IMR-90 (cell line): ENCODE results near the gene LRRC8E. TPM values are rescaled to one million over a fixed set of nuclear protein-coding genes. Genes with fewer than 3 reads are reported as not detected.

Experiments
- ATAC-seq: fragments of 200-7000 bp; cut with Tn5 transposase; 2 replicates; pipeline ENCODE4 v1.9.1; 2020; ENCODE audit warnings: low read depth, mild to moderate bottlenecking, moderate library complexity
- BruUV-seq: library from RNA; stranded (reverse); fragments of 400-500 nt; replicated peaks from 2 replicates; lab custom pipeline; 2021; lab: Mats Ljungman, UMichigan
- CTCF ChIA-PET: fragments of 300-600 bp; formaldehyde crosslinking; extraction: SDS; loops from one replicate; lab custom pipeline; 2021; ENCODE audit warnings: antibody characterized with exemption; lab: Yijun Ruan, JAX
- POLR2A ChIA-PET: fragments of 300-600 bp; sonication (Branson Sonifier 250); formaldehyde crosslinking; loops from one replicate; lab custom pipeline; 2022; ENCODE audit warnings: antibody characterized with exemption; ENCODE audit not compliant: unreplicated experiment; lab: Charles Lee
- DNase-seq: peaks from one replicate; pipeline ENCODE4 v3.0.0; 2013
- H2AFZ ChIP-seq: replicated peaks from 2 replicates; pipeline ENCODE3; 2013; ENCODE audit warnings: low read length, mild to moderate bottlenecking; ENCODE audit not compliant: poor library complexity
- H2AK5ac ChIP-seq: 2 replicates; pipeline ENCODE4 v1.6.1; 2013; ENCODE audit warnings: low read depth, low read length, inconsistent platforms
- H2AK9ac ChIP-seq: replicated peaks from 2 replicates; pipeline ENCODE3; 2013; ENCODE audit warnings: mild to moderate bottlenecking, low read depth, low read length, moderate library complexity; ENCODE audit not compliant: poor library complexity
- H2BK120ac ChIP-seq: 2 replicates; pipeline ENCODE4 v1.6.1; 2013; ENCODE audit warnings: low read depth, low read length, inconsistent platforms
- H2BK15ac ChIP-seq: 3 replicates; pipeline ENCODE4 v1.6.1; 2013; ENCODE audit warnings: low read depth, low read length, inconsistent platforms
- H2BK20ac ChIP-seq: 2 replicates; pipeline ENCODE4 v1.6.1; 2013; ENCODE audit warnings: low read depth, mild to moderate bottlenecking, inconsistent platforms, low read length, moderate library complexity
- H2BK5ac ChIP-seq: 2 replicates; pipeline ENCODE4 v1.6.1; 2013; ENCODE audit warnings: mild to moderate bottlenecking, low read depth, low read length, inconsistent platforms; ENCODE audit not compliant: poor library complexity, severe bottlenecking
- H3K14ac ChIP-seq: replicated peaks from 2 replicates; pipeline ENCODE4 v1.6.1; 2013; ENCODE audit warnings: low read depth, low read length, inconsistent platforms
- H3K18ac ChIP-seq: 2 replicates; pipeline ENCODE4 v1.6.1; 2013; ENCODE audit warnings: low read depth, low read length, control low read depth
- H3K23ac ChIP-seq: 2 replicates; pipeline ENCODE4 v1.6.1; 2013; ENCODE audit warnings: low read depth, low read length, inconsistent platforms
- H3K27ac ChIP-seq: 2 replicates; pipeline ENCODE4 v1.5.1; 2013; ENCODE audit warnings: mild to moderate bottlenecking, control low read depth, low read length; ENCODE audit not compliant: insufficient read depth
- H3K27me3 ChIP-seq: 2 replicates; pipeline ENCODE4 v1.6.1; 2013; ENCODE audit warnings: low read length; ENCODE audit not compliant: control insufficient read depth, insufficient read depth
- H3K36me3 ChIP-seq: 2 replicates; pipeline ENCODE4 v1.6.1; 2013; ENCODE audit warnings: low read length, mixed read lengths; ENCODE audit not compliant: control insufficient read depth, insufficient read depth
- H3K4ac ChIP-seq: 2 replicates; pipeline ENCODE4 v1.6.1; 2013; ENCODE audit warnings: low read depth, low read length, inconsistent platforms
- H3K4me1 ChIP-seq: 2 replicates; pipeline ENCODE4 v1.6.1; 2013; ENCODE audit warnings: low read length, mixed read lengths; ENCODE audit not compliant: control insufficient read depth, insufficient read depth
- H3K4me2 ChIP-seq: 2 replicates; pipeline ENCODE4 v1.6.1; 2013; ENCODE audit warnings: low read depth, mild to moderate bottlenecking, control low read depth, low read length, moderate library complexity
- H3K4me3 ChIP-seq: 2 replicates; pipeline ENCODE4 v1.5.1; 2013; ENCODE audit warnings: low read depth, mild to moderate bottlenecking, control low read depth, low read length, moderate library complexity; ENCODE audit not compliant: insufficient read depth
- H3K56ac ChIP-seq: 2 replicates; pipeline ENCODE4 v1.6.1; 2013; ENCODE audit warnings: low read length, inconsistent platforms; ENCODE audit not compliant: insufficient read depth; ENCODE audit errors: extremely low read depth
- H3K79me1 ChIP-seq, 2 experiments: 2 replicates each; pipeline ENCODE4 v1.6.1; 2013; ENCODE audit warnings: low read length in 2 of 2, inconsistent platforms in 1 of 2, low read depth in 1 of 2
- H3K9ac ChIP-seq: 2 replicates; pipeline ENCODE4 v1.6.1; 2013; ENCODE audit warnings: low read depth, low read length, control low read depth
- H3K9me1 ChIP-seq: 2 replicates; pipeline ENCODE4 v1.6.1; 2013; ENCODE audit warnings: low read length, inconsistent platforms; ENCODE audit not compliant: insufficient read depth
- H3K9me3 ChIP-seq: 2 replicates; pipeline ENCODE4 v1.6.1; 2013; ENCODE audit warnings: low read length; ENCODE audit not compliant: control insufficient read depth, insufficient read depth
- H4K20me1 ChIP-seq: 2 replicates; pipeline ENCODE4 v1.6.1; 2013; ENCODE audit warnings: low read length, inconsistent platforms; ENCODE audit not compliant: insufficient read depth
- H4K5ac ChIP-seq: 2 replicates; pipeline ENCODE4 v1.6.1; 2013; ENCODE audit warnings: mild to moderate bottlenecking, low read depth, low read length, control low read depth
- H4K8ac ChIP-seq, 2 experiments: 2 replicates each; pipeline ENCODE4 v1.6.1; 2013; ENCODE audit warnings: low read depth in 2 of 2, low read length in 2 of 2, control low read depth in 1 of 2, inconsistent platforms in 1 of 2
- H4K91ac ChIP-seq: 2 replicates; pipeline ENCODE4 v1.6.1; 2013; ENCODE audit warnings: low read depth, low read length, inconsistent platforms; ENCODE audit not compliant: insufficient read depth
- BHLHE40 ChIP-seq: fragments of 150-350 bp; IDR thresholded peaks from 2 replicates; pipeline ENCODE4 v1.6.1; 2016; ENCODE audit warnings: mild to moderate bottlenecking, low read depth, low read length
- CEBPB ChIP-seq: IDR thresholded peaks from 2 replicates; pipeline ENCODE4 v1.6.1; 2012; ENCODE audit warnings: low read depth, low read length, improper control_type of control experiment
- CHD1 ChIP-seq: IDR thresholded peaks from 2 replicates; pipeline ENCODE4 v1.6.1; 2012; ENCODE audit warnings: low read depth, low read length, improper control_type of control experiment
- ELK1 ChIP-seq: fragments of 150-350 bp; IDR thresholded peaks from 2 replicates; pipeline ENCODE4 v1.6.1; 2016; ENCODE audit warnings: low read depth, mild to moderate bottlenecking, low read length, moderate library complexity, borderline replicate concordance
- FOS ChIP-seq: fragments of 150-350 bp; IDR thresholded peaks from 2 replicates; pipeline ENCODE4 v1.6.1; 2016; ENCODE audit warnings: low read depth, low read length
- MAFK ChIP-seq: IDR thresholded peaks from 2 replicates; pipeline ENCODE4 v1.6.1; 2012; ENCODE audit warnings: low read depth, low read length, improper control_type of control experiment
- MAZ ChIP-seq: IDR thresholded peaks from 2 replicates; pipeline ENCODE4 v1.6.1; 2012; ENCODE audit warnings: low read depth, mild to moderate bottlenecking, low read length, improper control_type of control experiment, moderate library complexity, borderline replicate concordance
- MXI1 ChIP-seq: IDR thresholded peaks from 2 replicates; pipeline ENCODE4 v1.6.1; 2012; ENCODE audit warnings: low read depth, mild to moderate bottlenecking, low read length, moderate library complexity, borderline replicate concordance
- NFE2L2 ChIP-seq: fragments of 150-350 bp; IDR thresholded peaks from 2 replicates; pipeline ENCODE4 v1.6.1; 2016; ENCODE audit warnings: low read depth, mild to moderate bottlenecking, low read length
- POLR2A ChIP-seq: IDR thresholded peaks from 2 replicates; pipeline ENCODE4 v1.6.1; 2012; ENCODE audit warnings: mild to moderate bottlenecking, low read depth, low read length
- RAD21 ChIP-seq: IDR thresholded peaks from 2 replicates; pipeline ENCODE4 v1.6.1; 2012; ENCODE audit warnings: low read length, improper control_type of control experiment
- RCOR1 ChIP-seq: IDR thresholded peaks from 2 replicates; pipeline ENCODE4 v1.6.1; 2012; ENCODE audit warnings: mild to moderate bottlenecking, low read length, improper control_type of control experiment; ENCODE audit not compliant: insufficient replicate concordance
- RFX5 ChIP-seq: IDR thresholded peaks from 2 replicates; pipeline ENCODE4 v1.8.0; 2012; ENCODE audit warnings: low read depth, mild to moderate bottlenecking, low read length, moderate library complexity
- SMC3 ChIP-seq: fragments of 150-350 bp; IDR thresholded peaks from 2 replicates; pipeline ENCODE4 v1.6.1; 2016; ENCODE audit warnings: low read depth, mild to moderate bottlenecking, antibody characterized with exemption, low read length, moderate library complexity
- WGBS, 2 experiments: methylation state at CpG; one replicate each; pipeline versions ENCODE4 v1.1.5 to v1.1.7; 2013; ENCODE audit warnings: missing lambda C conversion rate in 2 of 2; ENCODE audit not compliant: insufficient read length in 1 of 2; ENCODE audit errors: extremely low coverage in 2 of 2; 5-methylcytosine and 5-hydroxymethylcytosine counted together
- dilution Hi-C: fragments of 300-500 bp; cut with HindIII; formaldehyde crosslinking; loops from one replicate; pipeline ENCODE4 v1.14.3; 2018; ENCODE audit warnings: low sequenced_read_pairs; ENCODE audit not compliant: unreplicated experiment
- in situ Hi-C: fragments of 300-500 bp; cut with MboI; formaldehyde crosslinking; loops from 3 replicates; pipeline ENCODE4 v1.14.3; 2019; ENCODE audit warnings: low sequenced_read_pairs, inconsistent platforms, mixed read lengths
- intact Hi-C: fragments of 100-400 bp; cut with micrococcal nuclease; formaldehyde crosslinking; loops from 2 replicates; pipeline ENCODE4 v1.10.0; 2022
- polyA plus RNA-seq, 3 experiments: library from polyadenylated mRNA; depleted of rRNA; stranded (reverse); fragments of >200 nt; gene quantifications; 2 replicates each; pipeline ENCODE4 v1.2.3, GENCODE V29; 2012; ENCODE audit warnings: low replicate concordance in 1 of 3
- total RNA-seq: library from RNA; depleted of rRNA; stranded (reverse); fragments of >200 nt; gene quantifications from 2 replicates; pipeline ENCODE4 v1.2.3, GENCODE V29; 2012

Gene LRRC8E
- total and polyA plus RNA-seq, 2 of the 4 experiments (the other 2 are of a cell fraction), result 6.4 to 7.2 TPM

- Histone ChIP-seq H3K14ac (no peak overlapping the region), H3K9me3 (no peaks in the 10 kb centered on the region), H3K27me3 (peaks cover 32% of the 10 kb centered on the region), H4K5ac (no peak overlapping the region), H2BK120ac (no peak overlapping the region), H3K56ac (no peak overlapping the region), H3K18ac (no peak overlapping the region), H2AFZ (peak overlapping the region; percentile 63), H2BK20ac (no peak overlapping the region), H2AK5ac (no peak overlapping the region), H3K4me1 (peaks cover 14% of the 10 kb centered on the region), H2BK15ac (no peak overlapping the region), H2AK9ac (peak overlapping the region; percentile 39), H4K91ac (no peak overlapping the region), H3K9me1 (no peaks in the 10 kb centered on the region), H3K4me2 (peak overlapping the region; percentile 4; the same call in 1 of the 2 replicates), H3K79me1 (no peaks in the 10 kb centered on the region), H4K20me1 (peaks cover 8% of the 10 kb centered on the region), H3K36me3 (no peaks in the 10 kb centered on the region), H3K23ac (no peak overlapping the region), H3K4me3 (no peak overlapping the region), H3K9ac (no peak overlapping the region), H4K8ac (no peak overlapping the region), H2BK5ac (no peak overlapping the region), H3K4ac (no peak overlapping the region), H3K27ac (no peak overlapping the region)
- no peak for DNase-seq
- no peak for ATAC-seq
- ChIA-PET CTCF (no interaction called here), POLR2A (no interaction called here)
- no TSS peak for BruUV-seq
- intact Hi-C loops (no loop called here), in situ Hi-C loops (no loop called here), dilution Hi-C loops (no loop called here)
- TF ChIP-seq FOS (no peak), MAFK (no peak), BHLHE40 (no peak), SMC3 (no peak), MAZ (no peak), NFE2L2 (no peak), CEBPB (no peak), RFX5 (no peak), ELK1 (no peak), POLR2A (no peak), RCOR1 (no peak), CHD1 (no peak), MXI1 (no peak), RAD21 (no peak)
- WGBS, 2 experiments, result 17% methylated on average over 21 of the region's 53 CpGs; no CpG with 5 or more reads in 1 of the 2 experiments
These were observed 14.8 kb upstream of the LRRC8E start for GRCh38 chr19:7873304-7874075.
